Hair follicular keratinocyte (primary cell): Measurements from ENCODE around the gene PRKRA. TPM values are rescaled to one million over a fixed set of nuclear protein-coding genes. Genes with fewer than 3 reads are reported as not detected.

Experiments used
- total RNA-seq: library from RNA; depleted of rRNA; stranded (reverse); fragments of >200 nt; gene quantifications from 2 replicates; pipeline ENCODE4 v1.2.3, GENCODE V29; 2015

PRKRA gene
- 60.8 and 64.0 TPM in 2 replicates for total RNA-seq

GRCh38 chr2:178450774-178451525 is at the start of gene PRKRA, which contains the start of gene PJVK:
PRKRA (minus strand) TSS chr2:178451175; CDS start chr2:178451030, 145 bp downstream.
PJVK (plus strand) TSS chr2:178451378; CDS start chr2:178453410, 2,032 bp downstream.

GRCh38 chr2:178480227-178481181 is 29.5 kb upstream of the PRKRA start, which contains the start of gene PLEKHA3:
PLEKHA3 (plus strand) TSS chr2:178480457; CDS start chr2:178480870, 413 bp downstream.

GRCh38 chr2:178478439-178479274 is 27.7 kb upstream of the PRKRA start, which contains the start of gene FKBP7:
FKBP7 (minus strand) TSS chr2:178478600; CDS start chr2:178478499, 101 bp downstream.

Other genes starting within 250 kb of the PRKRA start
- 0.53 and 0.62 TPM in 2 replicates for gene PJVK, start 203 bp upstream of the PRKRA start, total RNA-seq
- gene FKBP7, start 27.4 kb upstream of the PRKRA start, total RNA-seq: 1.1 and 2.0 TPM in 2 replicates
- gene PLEKHA3, start 29.3 kb upstream of the PRKRA start, total RNA-seq: 2.0 and 2.1 TPM in 2 replicates